Fibroblast of peridontal ligament (primary cell): ENCODE measurements around the gene SNX30.

Experiments
- DNase-seq: peaks from one replicate; pipeline ENCODE4 v3.0.0-alpha.2; 2010; ENCODE audit errors: extremely low read depth

SNX30 gene

DNA sequence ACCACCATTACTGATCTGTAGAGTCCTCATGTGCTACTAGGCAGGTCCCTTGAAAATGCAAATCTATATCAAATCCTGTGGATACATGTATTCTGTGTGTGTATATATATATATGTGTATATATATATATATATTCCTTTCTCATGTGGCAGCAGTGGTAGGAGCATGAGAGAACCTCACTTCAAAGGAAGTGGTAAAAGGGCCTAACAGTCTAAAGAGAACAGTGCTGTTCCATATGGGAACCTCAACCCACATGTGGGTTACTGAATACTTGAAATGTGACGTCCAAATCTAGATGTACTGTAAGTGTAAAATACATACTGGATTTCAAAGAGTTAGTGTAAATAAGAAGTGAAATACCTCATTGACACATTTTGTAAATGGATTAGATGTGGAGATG lies 134.8 kb downstream of the SNX30 start:
- DNase-seq: no peak

DNA sequence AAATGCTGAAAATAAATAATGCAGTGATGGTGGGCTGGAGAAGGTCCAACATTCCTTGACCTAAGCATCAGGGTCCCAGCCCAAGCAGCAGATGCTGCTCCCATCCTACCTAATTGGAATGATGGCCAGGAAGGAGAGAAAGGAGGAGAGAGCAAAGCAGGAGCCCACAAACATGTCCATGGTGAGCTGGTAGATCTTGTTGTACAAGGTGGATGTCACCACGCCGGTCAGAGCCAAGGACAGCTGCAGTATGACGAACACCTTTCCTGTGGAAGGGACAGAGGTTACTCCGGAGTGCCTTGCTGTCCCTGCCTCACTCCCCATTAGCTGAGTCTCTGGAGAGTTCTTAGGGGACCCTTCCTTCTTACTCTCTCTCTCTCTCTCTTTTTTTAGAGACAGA lies 135.8 kb downstream of the SNX30 start:
- DNase-seq: no peak

DNA sequence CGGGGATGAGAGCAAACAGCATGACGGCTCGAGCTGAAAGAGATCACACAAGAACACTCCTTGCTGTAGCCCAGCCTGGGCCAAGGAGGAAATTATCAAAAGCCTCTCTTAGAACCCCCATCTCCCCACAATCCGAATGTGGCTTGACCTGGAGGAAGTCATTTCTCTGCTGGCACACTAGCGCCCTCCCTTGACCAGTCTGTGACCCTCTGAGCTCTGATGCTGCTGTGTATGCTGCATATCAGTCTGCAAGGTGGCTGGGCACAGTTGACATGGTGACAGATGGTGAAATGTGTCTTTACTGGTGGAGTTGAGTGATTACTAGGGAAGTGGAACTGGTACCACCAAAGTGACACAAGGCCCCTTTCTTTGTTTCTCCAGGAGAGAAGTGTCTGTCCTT lies 136.8 kb downstream of the SNX30 start:
- DNase-seq: no peak

DNA sequence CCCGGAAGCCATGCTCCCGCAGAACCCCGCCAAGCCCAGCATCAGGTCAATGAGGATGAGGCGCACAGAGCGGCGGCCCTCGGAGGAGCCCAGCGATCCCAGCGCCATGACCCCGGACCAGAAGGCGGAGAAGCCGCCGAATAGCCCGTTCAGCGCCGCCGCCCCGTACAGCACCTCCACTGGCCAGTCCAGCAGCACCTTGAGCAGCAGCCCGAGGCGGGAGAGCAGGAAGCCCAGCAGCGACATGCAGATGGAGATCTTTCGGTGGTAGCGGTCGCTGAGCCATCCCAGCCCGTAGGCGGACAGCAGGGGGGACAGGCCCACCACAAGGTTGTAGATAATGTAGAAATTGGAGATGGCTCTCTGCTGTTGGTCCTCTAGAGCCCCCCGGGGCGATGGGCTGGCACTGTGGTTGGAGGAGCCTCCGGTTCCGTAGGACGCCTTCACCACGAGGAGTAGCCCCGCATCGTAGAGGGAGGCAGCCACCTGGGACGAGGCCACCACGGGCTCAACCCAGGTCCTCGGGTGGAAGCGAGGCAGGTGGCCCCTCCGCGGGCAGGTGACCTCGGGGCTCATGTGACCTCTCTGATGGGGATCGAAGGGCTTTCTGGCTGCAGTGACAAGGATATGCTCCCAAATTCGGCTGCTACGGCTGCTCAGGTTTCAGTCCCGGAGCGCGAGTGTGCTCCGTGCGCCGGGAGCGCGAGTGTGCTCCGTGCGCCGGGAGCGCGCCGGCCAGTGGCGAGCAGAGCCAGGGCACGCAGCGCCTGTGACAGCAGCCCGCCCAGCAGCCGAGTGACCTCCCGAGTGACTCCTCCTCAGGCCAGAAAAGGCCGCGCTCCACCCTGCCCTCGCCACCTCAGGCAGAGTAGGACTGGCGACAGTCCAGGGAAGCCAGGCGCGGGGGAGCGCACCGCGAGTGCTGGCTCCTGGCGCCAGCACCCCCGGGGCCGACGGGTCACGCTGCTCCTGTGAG lies 139.8 kb downstream of the SNX30 start, which contains the start of gene SLC46A2:
Gene SLC46A2 (minus strand): TSS at position 771 of the 976 bp plus-strand sequence. CDS start 195 bp downstream, at position 576.
- DNase-seq: no peak

DNA sequence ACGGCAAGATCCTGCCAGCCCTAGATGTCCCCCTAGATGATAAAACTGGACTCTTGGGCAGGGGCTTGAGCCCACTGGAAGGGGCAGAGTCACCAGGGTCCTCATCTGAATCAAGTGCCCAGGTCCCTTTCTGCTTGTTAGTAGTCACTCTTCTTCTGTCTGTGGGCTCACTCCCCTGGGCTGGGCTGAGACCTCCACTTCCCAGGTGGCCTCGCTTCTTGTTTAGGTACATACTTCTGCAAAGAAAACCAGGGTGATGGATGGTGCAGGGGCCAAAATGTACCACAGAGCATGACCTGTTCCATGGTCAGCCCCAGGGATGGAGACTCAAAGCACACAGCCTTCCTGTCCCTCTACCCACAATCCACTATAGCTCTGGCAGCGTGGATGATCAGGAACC lies 141.0 kb downstream of the SNX30 start:
- DNase-seq: no peak

DNA sequence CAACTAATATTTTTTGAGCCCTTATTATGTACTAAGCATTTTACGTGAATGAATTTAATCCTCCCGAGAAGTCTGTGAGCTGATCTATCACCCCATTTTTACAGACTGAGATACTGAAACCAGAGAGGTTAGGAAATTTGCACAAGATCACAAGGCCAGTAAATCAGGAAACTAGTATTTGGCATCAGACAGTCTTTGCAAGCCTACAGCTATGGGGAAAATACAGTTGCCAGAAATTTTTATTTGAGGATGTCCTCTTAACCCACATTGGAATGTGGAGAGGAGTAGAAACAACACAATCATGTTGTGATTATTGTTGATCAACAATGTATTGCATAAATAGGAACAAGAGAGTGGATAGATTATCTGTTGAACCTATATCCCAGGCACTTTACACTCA lies 142.4 kb downstream of the SNX30 start:
- DNase-seq: no peak

DNA sequence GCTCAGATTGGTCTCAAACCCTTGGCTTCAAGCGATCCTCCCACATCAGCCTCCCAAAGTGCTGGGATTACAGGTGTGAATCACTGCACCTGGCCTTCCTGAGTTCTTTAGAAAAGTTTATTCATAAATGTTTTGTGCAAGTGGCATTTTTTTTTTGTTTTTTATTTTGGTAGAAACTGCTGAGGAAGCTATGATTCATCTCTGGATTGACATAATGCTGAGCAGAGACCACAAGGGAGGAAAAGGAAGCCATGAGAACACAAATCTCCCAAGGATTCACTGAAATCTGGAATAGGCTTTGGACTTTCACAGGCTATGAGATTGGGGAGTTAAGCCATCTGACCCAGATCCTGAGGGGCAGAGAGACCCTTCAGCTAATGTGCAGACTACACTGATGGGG lies 143.5 kb downstream of the SNX30 start:
- DNase-seq: peak; percentile 43

DNA sequence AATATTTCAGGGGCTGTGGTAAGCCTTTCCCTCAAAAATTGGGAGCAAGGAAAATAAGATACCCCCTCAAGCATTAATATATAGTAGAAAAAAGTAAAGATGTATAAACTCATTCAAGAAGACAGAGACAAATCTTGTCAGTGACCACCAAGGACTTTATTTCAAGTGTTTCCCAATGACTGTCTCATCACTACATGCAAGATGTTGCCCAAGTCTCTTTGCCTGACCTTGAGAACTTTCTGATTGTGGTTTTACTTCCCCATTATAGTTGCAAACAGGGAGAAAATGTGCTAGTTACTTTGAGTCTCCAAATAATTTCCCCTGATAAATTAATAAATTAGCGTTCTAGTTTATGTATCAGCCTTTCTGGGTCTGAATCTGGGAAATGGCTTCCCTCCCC lies 144.1 kb downstream of the SNX30 start:
- DNase-seq: no peak

DNA sequence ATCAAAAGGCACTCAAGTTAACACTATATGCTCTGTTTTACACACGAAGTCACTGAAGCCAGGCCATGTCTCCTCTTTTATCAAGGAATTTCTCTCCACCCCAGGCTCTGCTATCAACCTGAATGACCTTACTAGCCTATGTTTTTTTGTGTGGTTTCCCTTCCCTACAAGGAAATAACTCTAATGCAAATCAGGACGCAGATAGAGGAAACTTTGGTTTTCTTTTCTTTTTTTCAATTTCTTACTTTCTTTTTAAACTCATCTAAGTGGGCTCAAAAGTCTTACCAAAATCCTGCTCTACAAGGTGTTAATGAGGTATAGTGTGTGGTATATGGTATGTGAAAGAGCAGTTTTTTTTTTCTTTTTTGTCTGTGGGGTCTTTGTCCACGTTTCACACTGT lies 145.6 kb downstream of the SNX30 start:
- DNase-seq: no peak

DNA sequence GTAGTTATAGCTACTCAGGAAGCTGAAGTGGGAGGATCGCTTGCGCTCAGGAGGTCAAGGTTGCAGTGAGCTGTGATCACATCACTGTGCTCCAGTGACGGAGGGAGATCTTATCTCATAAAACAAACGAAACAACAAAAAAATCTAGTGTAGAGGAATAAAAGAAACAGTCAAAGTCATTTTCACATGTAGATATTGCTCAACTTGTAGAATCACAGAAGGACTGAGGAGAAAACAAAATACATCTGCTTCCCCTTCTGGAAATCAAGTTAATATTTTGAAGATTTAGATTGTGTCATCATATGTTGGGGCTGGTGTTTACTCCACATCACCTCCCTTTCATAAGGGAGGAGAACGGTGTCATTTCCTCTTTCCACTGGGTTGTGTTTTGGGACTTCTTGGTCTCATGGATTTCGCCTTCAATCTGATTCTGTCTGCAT lies 148.3 kb downstream of the SNX30 start:
- DNase-seq: no peak

DNA sequence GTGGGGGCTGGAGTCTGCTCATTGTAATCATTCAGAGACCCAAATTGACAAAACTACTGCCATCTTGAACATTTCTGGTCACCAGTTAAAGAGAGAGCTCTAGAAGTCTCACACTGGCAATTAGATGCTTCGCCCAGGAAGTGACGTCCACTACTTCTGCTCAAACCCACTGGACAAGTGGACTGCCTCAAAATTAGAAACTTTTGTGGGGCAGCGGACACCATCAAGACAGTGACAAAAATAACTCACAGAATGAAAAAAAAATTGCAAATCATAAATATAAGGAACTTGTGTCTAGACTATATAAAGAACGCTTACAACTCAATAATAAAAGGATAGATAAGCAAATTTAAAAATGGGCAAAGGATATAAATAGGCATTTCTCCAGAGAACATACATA lies 149.9 kb downstream of the SNX30 start:
- DNase-seq: no peak

DNA sequence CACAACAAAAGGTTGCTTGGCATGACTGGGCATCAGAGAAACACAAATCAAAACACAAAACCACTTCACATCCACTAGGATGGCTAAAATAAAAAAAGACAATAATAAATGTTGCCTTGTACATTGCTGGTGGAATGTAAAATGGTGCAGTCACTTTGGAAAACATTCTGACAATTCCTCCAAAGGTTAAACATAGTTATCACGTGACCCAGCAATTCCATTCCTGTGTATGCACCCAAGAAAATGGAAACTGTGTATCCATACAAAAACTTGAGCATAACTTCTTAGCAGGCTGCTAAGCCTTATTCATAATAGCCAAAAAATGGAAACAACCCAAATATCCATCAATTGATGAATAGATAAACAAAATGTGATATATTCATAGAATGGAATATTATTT lies 150.3 kb downstream of the SNX30 start:
- no peak for DNase-seq

DNA sequence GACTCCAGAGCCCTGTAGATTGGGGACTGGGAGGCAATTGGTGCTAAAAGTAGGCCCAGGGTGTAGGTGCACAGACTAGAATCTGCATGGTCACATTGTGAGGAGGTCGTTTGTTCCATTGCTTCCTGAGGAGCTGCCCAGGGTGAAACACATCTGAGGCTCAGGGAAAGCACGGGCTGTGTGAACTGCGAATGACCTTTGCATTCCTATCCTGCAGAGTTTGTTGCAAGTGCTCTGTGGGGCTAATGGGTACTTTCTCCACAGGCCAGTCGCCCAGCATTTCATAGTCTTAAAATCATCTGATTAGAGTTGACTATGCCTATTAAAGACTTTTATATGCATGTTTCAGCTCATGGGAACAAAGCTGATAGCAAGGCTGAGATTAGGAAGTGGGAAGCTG lies 154.5 kb downstream of the SNX30 start:
- DNase-seq: no peak

DNA sequence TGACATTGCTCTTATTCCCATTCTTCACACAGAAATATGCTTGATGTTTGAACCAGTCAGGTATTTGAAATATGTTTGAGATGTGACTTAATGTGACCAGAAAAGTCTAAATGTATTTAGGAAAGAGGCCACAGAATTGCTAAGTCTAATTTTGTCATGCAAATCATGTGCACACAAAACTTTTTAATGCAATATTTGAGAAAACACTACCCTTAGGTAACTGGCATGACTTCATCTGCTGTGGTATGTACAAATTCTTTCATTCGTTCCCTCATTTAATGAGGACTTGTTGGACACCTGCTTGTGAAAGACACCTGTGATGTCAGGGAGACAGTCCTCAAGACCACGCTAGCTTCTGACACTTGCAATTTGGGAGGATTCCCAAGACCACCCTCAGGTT lies 161.2 kb downstream of the SNX30 start:
- no peak for DNase-seq

DNA sequence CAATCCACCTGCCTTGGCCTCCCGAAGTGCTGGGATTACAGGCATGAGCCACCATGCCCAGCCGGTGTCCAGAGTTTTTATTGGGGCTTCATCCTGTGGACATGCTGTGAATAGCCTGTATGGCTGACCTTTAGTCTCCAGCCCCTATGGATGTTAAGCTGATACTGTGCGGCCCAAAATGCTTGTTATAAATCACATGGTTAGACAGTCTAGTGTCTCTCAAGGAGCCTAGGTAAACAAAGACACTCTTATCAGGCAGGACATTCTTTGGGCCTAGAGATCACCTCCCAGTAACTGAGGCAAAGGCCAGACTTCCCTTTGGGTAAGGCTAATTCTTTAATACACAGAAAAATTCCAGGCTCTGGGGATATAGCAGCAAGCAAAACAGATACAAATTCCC lies 162.1 kb downstream of the SNX30 start:
- no peak for DNase-seq

DNA sequence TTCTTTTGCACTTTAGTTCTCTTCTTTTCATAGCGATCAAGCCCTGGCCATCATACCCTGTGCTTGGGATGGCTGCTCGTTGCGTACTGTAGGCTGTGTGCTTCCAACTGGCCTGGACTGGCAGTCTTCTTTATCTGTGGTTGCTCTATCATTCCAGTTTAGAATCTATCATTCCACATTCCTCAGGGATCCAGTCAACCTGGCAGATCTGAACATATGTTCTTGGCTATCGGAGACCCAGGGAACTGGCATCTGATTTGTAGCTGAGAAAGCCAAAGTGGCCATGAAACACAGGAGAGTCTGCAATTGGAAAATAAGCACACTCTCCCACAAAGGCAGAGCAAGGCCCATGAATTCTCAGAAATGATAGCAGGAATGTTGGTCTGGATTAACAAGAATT lies 162.8 kb downstream of the SNX30 start:
- no peak for DNase-seq

DNA sequence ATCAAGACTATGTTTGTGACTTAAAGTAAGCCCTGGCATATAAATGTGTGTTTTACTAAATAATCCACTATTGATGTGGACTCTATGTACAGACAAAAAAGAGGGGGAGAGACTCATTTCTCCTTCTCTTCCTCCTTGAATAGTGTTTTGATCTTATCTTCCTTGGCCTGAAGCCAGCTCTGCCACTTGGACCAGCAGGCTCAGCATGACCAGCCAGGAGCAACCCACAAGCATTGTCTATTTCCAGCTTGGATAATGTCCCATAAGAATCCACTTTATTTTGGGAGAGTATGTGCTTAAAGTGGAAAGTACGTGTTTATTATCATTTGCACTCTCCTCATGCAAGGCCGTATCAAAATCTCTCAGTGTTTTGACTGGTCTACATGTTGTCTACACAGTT lies 164.0 kb downstream of the SNX30 start:
- no peak for DNase-seq

DNA sequence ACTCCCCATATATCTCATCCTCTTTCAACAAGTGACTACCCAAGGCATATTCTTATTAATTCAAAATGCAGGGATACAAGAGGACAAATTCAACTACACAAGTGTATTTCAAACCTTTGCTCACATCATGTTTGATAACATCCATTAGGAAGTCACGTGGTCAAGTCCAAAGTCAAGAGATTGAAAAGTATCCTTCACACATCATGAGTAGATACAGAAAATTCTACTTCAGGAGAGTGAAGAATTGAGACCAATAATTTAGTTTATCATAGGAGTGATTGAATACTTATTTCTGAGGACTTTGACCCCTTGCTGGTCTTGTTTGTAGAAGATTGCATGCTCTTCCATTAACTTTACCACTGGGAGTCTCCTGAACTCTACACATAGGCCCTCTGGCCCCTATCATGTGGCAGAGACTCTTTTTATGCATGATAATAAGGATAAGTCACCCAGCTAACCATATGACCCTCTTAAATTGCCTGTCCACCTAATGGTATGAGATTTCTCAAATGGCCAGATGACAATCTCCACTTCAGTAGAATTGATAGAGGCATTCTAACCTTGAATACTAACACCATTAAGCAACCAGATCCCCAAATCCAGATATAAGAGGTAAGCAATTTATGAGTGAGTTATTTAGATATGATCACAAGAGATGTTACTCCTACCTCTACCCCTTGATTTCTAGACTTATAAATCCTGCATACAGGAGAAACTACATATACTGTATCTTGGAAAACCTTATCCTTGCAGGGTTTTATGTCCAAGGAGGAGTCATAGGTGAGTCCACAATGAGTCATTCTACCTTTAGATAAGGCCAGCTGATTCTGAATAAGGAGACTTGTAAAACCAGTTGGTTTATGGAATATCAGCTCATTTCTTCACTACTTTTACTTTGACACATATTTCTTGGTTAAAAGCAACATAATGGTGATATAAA lies 166.8 kb downstream of the SNX30 start:
- no peak for DNase-seq

DNA sequence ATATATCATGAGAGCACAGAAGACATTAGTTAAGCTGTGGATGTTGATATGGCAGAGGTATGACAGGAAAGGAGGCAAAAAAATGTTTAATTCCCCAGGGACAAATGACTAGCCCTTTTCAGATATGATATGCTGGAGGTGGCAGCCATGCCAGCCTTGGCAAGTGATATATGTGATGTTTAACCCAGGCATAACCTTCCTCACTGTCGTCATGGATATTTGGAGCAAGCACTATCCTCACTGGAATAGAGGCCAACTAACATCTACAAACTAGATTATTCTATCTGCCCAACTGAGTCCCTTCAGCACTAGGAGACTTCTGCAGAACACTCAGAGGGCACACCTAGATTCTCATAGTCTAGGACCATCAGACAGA lies 167.4 kb downstream of the SNX30 start:
- no peak for DNase-seq

DNA sequence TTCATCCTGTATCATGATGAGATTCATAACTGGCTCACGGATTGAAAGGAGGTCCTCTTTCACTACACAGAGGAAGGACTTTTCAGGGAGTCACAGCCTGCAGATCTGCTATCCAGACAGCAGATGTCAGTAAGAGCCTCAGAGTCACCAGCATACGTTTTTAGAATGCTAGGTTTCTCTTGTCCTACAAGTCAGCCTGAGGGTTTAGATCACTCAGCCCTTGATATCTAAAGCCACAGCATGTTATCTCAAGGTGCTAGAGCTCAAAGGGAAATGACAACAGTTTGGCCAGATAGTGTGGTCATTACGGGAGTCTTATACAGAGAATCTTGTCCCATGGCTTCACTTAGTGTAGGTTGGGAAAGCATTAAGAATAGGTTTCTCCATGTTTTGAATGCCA lies 171.0 kb downstream of the SNX30 start:
- DNase-seq: peak; percentile 76
